Posterior vena cava (tissue), 2 donors: Measurements from ENCODE around the gene NMBR. TPM values are rescaled to one million over a fixed set of nuclear protein-coding genes. Genes with fewer than 3 reads are reported as not detected.

ENCODE experiments used
- total RNA-seq, 2 donors: library from RNA; stranded (reverse); fragmentation: NEBNext Ultra II Directional; extraction: Animal tissue kit (Norgen Biotek cat#: 25700); gene quantifications; one replicate each; pipeline ENCODE4 v1.2.1, GENCODE V29; 2021
- donor health status: DM: yes; HTN: yes; CAD: no.
- donor health status: DM: yes; HTN: yes; CAD: no.

Gene NMBR
- total RNA-seq, 2 donors from 2014 or later, result not detected

Other genes starting within 250 kb of the NMBR start
- not detected for gene GJE1, start 14.2 kb downstream of the NMBR start, total RNA-seq
- gene VTA1, start 141 bp upstream of the NMBR start, total RNA-seq, result 10 to 100 TPM; 25.4 to 28.5 TPM
- gene ADGRG6, start 154.9 kb upstream of the NMBR start, total RNA-seq, result 10 to 100 TPM; 10.2 to 15.1 TPM